Measurements from ENCODE around the gene SAP30BP.

DNA sequence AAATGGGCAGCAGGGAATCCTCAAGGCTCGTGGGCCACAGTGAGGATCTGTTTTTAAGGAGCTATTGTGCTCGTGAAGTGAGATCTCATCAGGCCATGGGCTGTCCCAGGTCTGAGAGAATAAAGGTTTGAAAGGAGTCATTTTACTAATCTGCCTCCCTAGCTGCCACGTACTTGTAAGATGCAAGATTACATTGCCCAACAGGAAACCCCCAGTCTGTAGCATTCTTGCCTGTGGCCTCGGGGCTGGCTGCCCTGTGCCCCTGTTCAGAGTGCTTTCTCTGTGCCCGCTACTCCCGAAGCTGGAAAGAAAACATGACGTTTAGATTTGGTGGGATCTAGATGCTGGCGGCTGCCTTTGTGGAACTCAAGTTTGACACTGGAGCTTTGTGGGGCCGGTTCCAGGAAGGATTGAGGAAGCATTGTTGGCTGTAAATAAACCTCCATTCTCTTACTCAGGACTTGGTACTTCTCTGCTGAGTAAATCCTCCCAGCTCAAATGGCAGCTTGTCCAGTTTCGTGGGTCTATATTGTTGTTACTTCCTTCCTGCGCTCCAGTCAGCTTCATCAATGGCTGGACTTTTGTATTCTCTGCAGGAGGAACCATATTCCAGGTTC lies 21.2 kb downstream of the SAP30BP start:
- TF ChIP-seq FOXM1 (IDR thresholded peaks at IDR 0.05; ENCODE audit: borderline replicate concordance, low read depth) = no peak
- no peak for TF ChIP-seq ZBTB7A (IDR thresholded peaks at IDR 0.05; ENCODE audit: low read depth)
- no peak for TF ChIP-seq EP300 (IDR thresholded peaks at IDR 0.05; ENCODE audit: borderline replicate concordance)
- no peak for TF ChIP-seq TAF1 (IDR thresholded peaks at IDR 0.05; ENCODE audit: low read depth)
- TF ChIP-seq RAD21 (IDR thresholded peaks at IDR 0.05; ENCODE audit: low read depth) = no peak
- TF ChIP-seq REST (IDR thresholded peaks at IDR 0.05; ENCODE audit: low read depth) = no peak
- TF ChIP-seq CEBPB (IDR thresholded peaks at IDR 0.05) = no peak
- TF ChIP-seq, protein P1, sequence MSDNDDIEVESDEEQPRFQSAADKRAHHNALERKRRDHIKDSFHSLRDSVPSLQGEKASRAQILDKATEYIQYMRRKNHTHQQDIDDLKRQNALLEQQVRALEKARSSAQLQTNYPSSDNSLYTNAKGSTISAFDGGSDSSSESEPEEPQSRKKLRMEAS (IDR thresholded peaks at IDR 0.05) = no peak
- no peak for TF ChIP-seq YY1 (IDR thresholded peaks at IDR 0.05; ENCODE audit: low read depth)
- TF ChIP-seq TCF12 (IDR thresholded peaks at IDR 0.05; ENCODE audit: low read depth) = no peak
- TF ChIP-seq EGR1 (IDR thresholded peaks at IDR 0.05) = no peak
- TF ChIP-seq TEAD4 (IDR thresholded peaks at IDR 0.05) = no peak
- no peak for TF ChIP-seq USF1 (IDR thresholded peaks at IDR 0.05)
- no peak for TF ChIP-seq CREB1 (IDR thresholded peaks at IDR 0.05; ENCODE audit: low read depth)
